ENCODE results near the gene TMEM178B.
"Not testable (repeated sequence)": the region's sequence is repeated elsewhere in the genome, so short reads cannot be mapped to it uniquely, and the experiment has no call there.

Gene TMEM178B

DNA sequence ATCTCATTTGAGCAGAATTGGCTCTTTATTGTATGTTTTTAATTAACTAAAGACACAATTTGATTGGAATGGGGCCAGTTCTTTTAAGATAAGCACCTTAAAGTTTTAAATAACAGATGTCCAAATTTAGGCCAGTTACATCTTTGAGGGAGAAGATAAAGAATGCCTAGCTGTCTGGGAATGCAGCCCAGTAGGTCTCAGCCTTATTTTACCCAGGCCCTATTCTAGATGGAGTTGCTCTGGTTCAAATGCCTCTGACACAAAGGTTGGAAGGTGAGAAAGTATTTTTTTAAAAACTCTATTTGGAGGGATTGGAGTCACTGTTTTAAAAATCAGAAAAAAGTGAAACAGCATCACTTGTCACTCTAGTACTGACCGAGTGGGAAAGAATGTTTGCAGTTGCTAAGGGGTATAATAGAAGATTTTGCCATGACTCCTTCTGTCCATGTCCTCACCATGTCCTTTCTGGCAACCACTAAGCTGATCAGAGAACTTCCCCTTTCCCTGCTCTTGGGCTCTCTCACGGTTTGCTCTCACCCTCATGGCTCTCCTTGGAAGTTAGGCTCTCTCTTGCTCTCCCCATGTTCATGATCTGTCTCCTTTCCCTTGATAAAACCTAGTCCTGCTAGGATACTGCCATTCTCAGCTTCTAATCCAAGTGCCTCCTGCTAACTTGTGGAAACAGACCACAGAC is 239.1 kb downstream of the TMEM178B start:
- no peak for DNase-seq (ENCODE audit: low read depth)

- DNase-seq (ENCODE audit: low read depth), result no peak
Measured at GRCh38 chr7:141313896-141314295, 240.0 kb downstream of the TMEM178B start.

DNA sequence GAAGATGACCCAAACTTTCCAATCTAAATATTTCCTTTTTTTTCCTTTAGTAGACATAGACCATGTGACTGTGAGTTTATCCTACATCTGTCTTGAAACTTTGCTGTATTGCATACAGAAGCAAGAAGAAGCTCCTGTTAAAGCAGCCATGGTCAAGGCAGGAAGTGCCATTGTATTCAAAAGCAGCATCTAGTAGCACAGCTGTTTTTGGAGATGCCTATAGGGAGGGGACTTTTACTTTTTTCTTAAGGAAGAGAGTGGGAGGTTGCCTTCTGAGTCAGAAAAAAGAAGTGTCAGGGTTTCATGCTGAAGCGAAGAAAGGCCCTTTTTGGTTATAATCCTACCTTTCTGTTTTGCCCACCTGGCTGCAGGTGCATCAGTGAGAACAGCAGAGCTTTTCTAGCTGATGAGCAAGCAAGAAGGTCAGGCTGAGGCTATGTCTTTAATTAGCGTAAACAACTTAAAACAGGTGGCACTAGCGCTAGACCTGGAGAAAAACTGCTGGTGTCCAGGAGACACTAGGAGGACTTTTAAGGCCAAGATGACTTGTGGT is 243.2 kb downstream of the TMEM178B start:
- no peak for DNase-seq (ENCODE audit: low read depth)

GRCh38 chr7:141320287-141320686 is 246.4 kb downstream of the TMEM178B start:
- no peak for DNase-seq (ENCODE audit: low read depth)

DNA sequence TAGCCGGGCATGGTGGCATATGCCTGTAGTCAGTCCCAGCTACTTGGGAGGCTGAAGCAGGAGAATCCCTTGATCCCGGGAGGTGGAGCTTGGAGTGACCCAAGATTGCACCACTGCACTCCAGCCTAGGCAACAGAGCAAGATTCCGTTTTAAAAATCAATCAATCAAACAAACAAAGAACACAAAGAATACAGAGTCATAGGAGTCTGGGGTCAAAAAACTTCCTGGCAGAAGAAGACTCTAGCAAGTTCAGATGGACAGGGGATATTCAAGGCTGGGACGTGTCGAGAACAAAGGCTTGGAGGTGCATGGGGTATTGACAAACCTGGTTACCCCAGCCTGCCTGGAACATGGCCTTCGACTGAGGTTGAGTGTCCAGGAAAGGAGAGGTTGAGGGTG is 248.5 kb downstream of the TMEM178B start:
- no peak for DNase-seq (ENCODE audit: low read depth)

- no peak for DNase-seq (ENCODE audit: low read depth)
Measured at GRCh38 chr7:141323826-141324225, 250.0 kb downstream of the TMEM178B start.

GRCh38 chr7:141324870-141325269 is 251.0 kb downstream of the TMEM178B start:
- DNase-seq (ENCODE audit: low read depth), result no peak

GRCh38 chr7:141325275-141325674 is 251.4 kb downstream of the TMEM178B start:
- DNase-seq (ENCODE audit: low read depth), result no peak

DNA sequence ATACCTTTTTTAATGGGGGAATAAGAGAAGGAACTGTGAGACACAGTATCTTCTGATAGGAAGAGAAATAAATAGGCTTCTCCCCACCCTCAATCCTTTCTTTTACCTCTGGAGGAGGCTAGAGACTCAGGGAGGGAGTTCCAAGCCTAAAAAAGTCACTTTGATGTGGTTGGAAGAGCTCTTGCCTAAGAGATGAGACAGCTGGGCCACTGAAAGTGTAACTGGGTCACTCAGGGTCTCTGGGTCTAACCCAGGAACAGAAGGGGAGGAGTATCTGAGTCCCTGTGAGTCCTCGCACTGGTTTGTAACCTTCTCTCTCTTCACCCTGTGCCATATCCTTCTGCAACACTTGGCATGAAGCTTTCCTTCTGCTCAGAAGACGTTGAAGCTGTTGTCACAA is 254.4 kb downstream of the TMEM178B start:
- no peak for DNase-seq (ENCODE audit: low read depth)

- not testable (repeated sequence) for DNase-seq (ENCODE audit: low read depth)
Measured at GRCh38 chr7:141330285-141330684, 256.4 kb downstream of the TMEM178B start.

DNA sequence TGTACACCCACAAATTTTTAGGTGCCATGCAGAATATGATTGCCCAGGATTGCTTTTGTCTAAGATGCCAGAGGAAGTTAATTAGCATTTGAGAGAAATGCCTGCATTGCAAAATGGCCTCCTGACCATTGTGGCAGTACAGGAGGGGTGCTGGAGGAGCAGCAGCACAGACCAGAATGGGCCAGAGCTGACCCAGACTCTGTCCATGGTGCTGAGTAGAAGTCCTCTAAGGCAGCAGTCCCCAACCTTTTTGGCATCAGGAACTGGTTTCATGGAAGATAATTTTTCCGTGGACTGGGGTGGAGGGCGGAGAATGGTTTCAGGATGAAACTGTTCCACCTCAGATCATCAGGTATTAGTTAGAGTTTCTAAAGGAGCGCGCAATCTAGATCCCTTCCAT is 259.6 kb downstream of the TMEM178B start:
- no peak for DNase-seq (ENCODE audit: low read depth)

GRCh38 chr7:141335164-141335563 is 261.3 kb downstream of the TMEM178B start:
- DNase-seq (ENCODE audit: low read depth), result no peak

GRCh38 chr7:141339603-141340002 is 265.7 kb downstream of the TMEM178B start:
- DNase-seq (ENCODE audit: low read depth), result no peak

DNA sequence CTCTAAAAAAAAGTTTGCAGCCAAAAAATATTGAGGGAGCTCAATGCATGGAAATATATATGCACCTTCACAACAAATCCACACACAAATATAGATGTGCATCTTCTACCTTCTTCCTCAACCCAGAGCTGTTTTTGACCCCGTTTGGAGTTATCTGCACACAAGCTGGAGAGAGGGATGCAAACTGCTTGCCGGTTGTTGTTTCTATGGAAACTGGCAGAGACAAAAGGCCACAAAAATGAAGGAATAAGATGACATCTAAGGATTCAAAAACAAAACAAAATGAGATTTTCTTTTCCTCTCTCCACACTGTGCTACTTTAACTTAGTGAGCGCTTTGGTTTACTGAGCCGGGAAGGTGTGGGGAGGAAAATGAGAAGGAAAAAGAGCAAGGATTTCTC is 267.1 kb downstream of the TMEM178B start:
- DNase-seq (ENCODE audit: low read depth), result no peak

- DNase-seq (ENCODE audit: low read depth), result no peak
Measured at GRCh38 chr7:141342621-141343408, 269.0 kb downstream of the TMEM178B start.

DNA sequence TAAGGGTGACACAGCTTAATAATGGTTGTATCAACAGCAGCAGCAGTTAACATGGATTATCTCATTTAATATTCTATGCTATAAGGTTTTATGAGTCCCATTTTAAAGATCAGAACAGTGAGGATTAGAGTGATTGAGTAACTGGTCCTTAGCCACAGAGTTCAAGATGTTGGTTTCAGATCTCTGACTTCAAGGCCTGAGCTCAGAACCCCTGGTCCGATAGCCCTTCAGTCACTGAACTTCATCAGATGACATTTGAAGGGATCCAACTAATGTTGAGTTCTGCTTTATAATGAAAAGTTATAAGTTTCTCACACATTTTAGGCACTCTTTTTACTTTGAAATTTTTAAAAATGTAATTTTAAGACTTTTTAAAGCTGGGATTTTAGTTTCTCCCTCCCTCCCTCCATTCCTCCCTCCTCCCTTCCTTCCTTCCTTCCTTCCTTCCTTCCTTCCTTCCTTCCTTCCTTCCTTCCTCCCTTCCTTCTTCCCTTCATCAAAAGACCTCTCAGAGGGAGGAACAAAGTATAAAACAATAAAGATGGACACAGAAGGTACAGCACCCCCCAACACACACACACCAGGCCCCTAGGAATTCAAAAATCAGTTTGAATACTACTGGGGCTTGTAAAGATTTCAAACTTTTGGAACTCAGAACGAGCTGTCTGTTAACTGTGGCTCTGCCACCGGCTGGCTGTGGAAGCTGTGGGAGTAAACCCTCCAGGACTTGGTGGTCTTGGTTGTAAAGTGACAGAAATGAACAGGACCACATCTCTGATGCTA is 270.5 kb downstream of the TMEM178B start:
- DNase-seq (ENCODE audit: low read depth), result no peak

DNA sequence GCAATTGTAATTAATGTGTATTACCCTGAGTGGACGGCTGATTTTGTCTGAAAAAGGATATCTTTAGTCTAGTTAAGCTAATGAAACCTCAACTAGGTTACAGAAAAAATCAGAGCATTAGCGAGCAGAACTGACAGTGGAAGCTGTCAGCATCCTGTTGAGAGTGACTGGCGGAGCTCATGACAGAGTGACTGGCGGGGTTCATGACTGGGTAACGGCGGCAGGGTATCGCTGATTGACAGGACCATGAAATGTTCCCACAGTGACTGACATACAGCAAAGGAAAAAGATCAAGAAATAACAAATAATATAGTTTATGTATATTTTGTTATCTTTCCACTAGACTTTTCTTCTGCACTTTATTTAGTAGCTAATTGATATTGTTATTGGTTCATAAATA is 274.9 kb downstream of the TMEM178B start:
- no peak for DNase-seq (ENCODE audit: low read depth)

DNA sequence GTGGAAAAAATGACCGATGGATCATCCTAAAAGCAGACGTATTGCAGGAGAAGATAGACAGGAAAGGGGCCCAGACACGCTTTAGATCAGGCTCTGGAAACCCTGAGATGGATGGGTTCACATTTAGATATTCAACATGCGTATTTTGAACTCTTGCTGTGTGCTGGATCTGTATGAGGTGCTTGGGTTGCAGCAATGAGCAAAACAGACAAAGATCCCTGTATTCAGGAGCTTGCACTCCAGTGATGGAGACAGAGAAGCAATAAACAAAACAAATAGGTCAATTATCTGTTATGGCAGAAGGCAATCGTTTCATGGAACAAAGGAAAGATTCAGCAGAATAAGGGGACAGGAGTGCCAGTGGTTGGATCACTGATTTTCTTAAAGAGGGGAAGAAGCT is 275.5 kb downstream of the TMEM178B start:
- no peak for DNase-seq (ENCODE audit: low read depth)

- DNase-seq (ENCODE audit: low read depth), result no peak
Measured at GRCh38 chr7:141349804-141350203, 275.9 kb downstream of the TMEM178B start.

GRCh38 chr7:141351175-141351574 is 277.3 kb downstream of the TMEM178B start:
- DNase-seq (ENCODE audit: low read depth), result no peak

- no peak for DNase-seq (ENCODE audit: low read depth)
Measured at GRCh38 chr7:141352955-141353354, 279.1 kb downstream of the TMEM178B start.

GRCh38 chr7:141354251-141354650 is 280.4 kb downstream of the TMEM178B start:
- no peak for DNase-seq (ENCODE audit: low read depth)

- DNase-seq (ENCODE audit: low read depth), result no peak
Measured at GRCh38 chr7:141355032-141355431, 281.2 kb downstream of the TMEM178B start.

All from activated gamma-delta T cell treated with anti-CD3 and anti-CD28 coated beads, Interleukin-2, amount 50 U/mL, for 16 hours (primary cell).